H1 (cell line): ENCODE data around the gene PLAC9. TPM values are rescaled to one million over a fixed set of nuclear protein-coding genes. Genes with fewer than 3 reads are reported as not detected.

Experiments
- CHD7 ChIP-seq: fragments of 300-600 bp; sonication (generic); IDR thresholded peaks from 2 replicates; pipeline ENCODE4 v1.7.1; 2012; ENCODE audit warnings: low read length, moderate library complexity, mild to moderate bottlenecking, inconsistent platforms; ENCODE audit not compliant: insufficient replicate concordance
- EZH2 ChIP-seq: fragments of 200-600 bp; sonication (generic); IDR thresholded peaks from 2 replicates; pipeline ENCODE4 v1.7.1; 2012; ENCODE audit warnings: low read depth, mild to moderate bottlenecking, moderate library complexity, low read length, inconsistent platforms; ENCODE audit not compliant: severe bottlenecking
- SIX5 ChIP-seq: IDR thresholded peaks from 2 replicates; pipeline ENCODE4 v1.6.1; 2011; ENCODE audit warnings: mild to moderate bottlenecking, low read depth, low read length
- polyA plus RNA-seq, 7 experiments: library from polyadenylated mRNA; depleted of rRNA in 3 of 7; stranded (reverse) in 5 of 7; unstranded in 2 of 7; fragments of >200 nt in 5 of 7; fragments of 200-250 nt in 2 of 7; gene quantifications; 1 replicate in 5 of 7; 2 replicates in 1 of 7; 4 replicates in 1 of 7; pipeline versions ENCODE4 v1.2.1 to v1.2.3, GENCODE V29; 2011 to 2013; ENCODE audit warnings: missing spikeins in 2 of 7, mixed read lengths in 2 of 7
- total RNA-seq: library from RNA; stranded (reverse); fragmentation: NEBNext Ultra II Directional; extraction: Animal tissue kit (Norgen Biotek cat#: 25700); gene quantifications from 2 replicates; pipeline ENCODE4 v1.2.1, GENCODE V29; 2021

Gene PLAC9
- total and polyA plus RNA-seq, 2 of the 8 experiments (the other 6 are each of a cell fraction or from before 2014, with no cell fraction given) = 8.4 to 16.7 TPM

- TF ChIP-seq EZH2 (no peak), CHD7 (no peak), SIX5 (no peak)
- TF ChIP-seq, all 59 proteins: peak for 0
These were observed 38.3 kb upstream of the PLAC9 start (continued) for GRCh38 chr10:80094231-80094630.
